Measurements from ENCODE around the gene PEDS1. TPM values are rescaled to one million over a fixed set of nuclear protein-coding genes. Genes with fewer than 3 reads are reported as not detected.
"Not testable (repeated sequence)": the region's sequence is repeated elsewhere in the genome, so short reads cannot be mapped to it uniquely, and the experiment has no call there.

Gene PEDS1
- total RNA-seq, 1 experiment from 2014 or later = 40.0 TPM

DNA sequence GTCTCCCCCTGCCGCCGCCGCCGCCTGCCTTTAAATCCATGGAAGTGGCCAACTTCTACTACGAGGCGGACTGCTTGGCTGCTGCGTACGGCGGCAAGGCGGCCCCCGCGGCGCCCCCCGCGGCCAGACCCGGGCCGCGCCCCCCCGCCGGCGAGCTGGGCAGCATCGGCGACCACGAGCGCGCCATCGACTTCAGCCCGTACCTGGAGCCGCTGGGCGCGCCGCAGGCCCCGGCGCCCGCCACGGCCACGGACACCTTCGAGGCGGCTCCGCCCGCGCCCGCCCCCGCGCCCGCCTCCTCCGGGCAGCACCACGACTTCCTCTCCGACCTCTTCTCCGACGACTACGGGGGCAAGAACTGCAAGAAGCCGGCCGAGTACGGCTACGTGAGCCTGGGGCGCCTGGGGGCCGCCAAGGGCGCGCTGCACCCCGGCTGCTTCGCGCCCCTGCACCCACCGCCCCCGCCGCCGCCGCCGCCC is 37.6 kb upstream of the PEDS1 start:
- no peak for DNase-seq (ENCODE audit: extremely low read depth, low read depth)

GRCh38 chr20:50190251-50191064 is 36.9 kb upstream of the PEDS1 start, which contains the start of gene CEBPB:
Gene CEBPB (plus strand): TSS chr20:50190830. CDS start chr20:50191034, 204 bp downstream.
- DNase-seq (ENCODE audit: extremely low read depth, low read depth) = peak; percentile 89

- DNase-seq (ENCODE audit: extremely low read depth, low read depth) = no peak
Measured at GRCh38 chr20:50189681-50190250, 36.2 kb upstream of the PEDS1 start.

- DNase-seq (ENCODE audit: extremely low read depth, low read depth) = no peak
Measured at GRCh38 chr20:50188879-50189680, 35.6 kb upstream of the PEDS1 start.

- no peak for DNase-seq (ENCODE audit: extremely low read depth, low read depth)
Measured at GRCh38 chr20:50188287-50188688, 34.8 kb upstream of the PEDS1 start.

DNA sequence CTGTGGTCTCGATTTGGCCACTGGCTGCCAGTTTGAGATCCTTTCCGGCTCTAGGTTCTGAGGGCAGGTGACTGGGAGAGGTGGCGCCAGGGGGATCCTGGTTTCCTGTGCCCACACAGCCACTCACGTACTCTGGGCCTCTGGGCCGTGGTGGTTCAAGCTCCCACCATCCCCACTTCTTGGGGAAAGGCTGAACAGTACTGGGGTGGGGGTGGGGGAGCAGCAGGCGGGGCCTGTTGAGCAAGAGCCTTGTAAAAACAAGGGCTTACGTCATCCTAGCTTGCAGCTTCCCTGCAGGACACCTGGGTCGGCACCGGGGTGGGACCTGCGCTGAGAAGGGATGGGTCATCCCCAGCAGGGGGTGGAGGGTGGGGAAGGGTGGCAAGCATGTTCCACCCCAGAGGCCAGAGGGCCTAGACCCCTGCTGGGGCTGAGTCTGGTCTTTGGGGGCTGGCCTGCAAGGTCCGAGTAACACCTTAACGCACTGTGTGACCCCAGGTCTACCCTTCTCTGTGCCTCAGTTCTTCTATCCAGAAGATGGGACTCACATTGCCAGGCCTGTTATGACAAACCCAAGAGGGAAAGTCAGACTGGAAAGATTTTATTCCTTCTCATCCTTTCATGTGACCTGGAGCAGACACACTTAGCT is 34.0 kb upstream of the PEDS1 start:
- DNase-seq (ENCODE audit: extremely low read depth, low read depth) = peak; percentile 67

DNA sequence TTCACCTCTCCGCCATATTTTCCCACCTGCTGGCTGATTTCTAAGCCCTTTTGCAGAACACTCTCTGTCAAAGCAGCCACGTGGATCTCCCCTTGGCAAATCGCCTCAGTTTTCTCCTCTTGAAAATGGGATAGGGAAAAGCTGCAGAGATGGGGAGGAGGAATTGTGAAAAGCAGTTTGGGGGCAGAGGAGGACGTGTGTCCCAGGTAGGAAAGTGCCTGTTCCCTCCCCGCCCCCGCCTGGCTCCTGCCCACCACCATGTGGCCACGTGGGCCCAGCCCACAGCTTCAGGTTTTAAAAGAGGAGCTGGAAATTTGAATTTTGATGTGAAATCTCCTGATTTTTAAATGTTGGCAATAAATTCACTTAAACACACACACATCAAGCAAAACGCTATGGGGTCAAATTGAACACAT is 33.5 kb upstream of the PEDS1 start:
- no peak for DNase-seq (ENCODE audit: extremely low read depth, low read depth)

- DNase-seq (ENCODE audit: extremely low read depth, low read depth) = peak; percentile 88
Measured at GRCh38 chr20:50186151-50186885, 32.8 kb upstream of the PEDS1 start.

- DNase-seq (ENCODE audit: extremely low read depth, low read depth) = no peak
Measured at GRCh38 chr20:50185426-50185825, 31.9 kb upstream of the PEDS1 start.

GRCh38 chr20:50182346-50182745 is 28.8 kb upstream of the PEDS1 start:
- no peak for DNase-seq (ENCODE audit: extremely low read depth, low read depth)

GRCh38 chr20:50181344-50181743 is 27.8 kb upstream of the PEDS1 start:
- DNase-seq (ENCODE audit: extremely low read depth, low read depth) = no peak

DNA sequence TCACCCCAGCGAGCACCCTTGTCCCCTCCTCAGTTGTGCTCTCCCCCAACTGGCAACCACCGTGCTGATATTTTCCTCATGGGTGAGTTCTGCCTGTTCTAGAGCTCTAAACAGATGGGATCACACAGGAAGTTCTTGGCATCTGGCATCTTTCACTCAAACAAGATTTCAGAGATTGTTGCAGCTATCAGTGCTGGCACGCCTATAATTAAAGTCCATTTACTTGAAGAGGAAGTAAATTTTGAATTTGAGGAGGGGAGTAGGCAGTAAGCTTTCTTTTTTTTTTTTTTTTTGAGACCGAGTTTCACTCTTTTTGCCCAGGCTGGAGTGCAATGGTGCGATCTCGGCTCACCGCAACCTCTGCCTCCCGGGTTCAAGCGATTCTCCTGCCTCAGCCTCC is 25.1 kb upstream of the PEDS1 start:
- DNase-seq (ENCODE audit: extremely low read depth, low read depth) = not testable (repeated sequence)

- no peak for DNase-seq (ENCODE audit: extremely low read depth, low read depth)
Measured at GRCh38 chr20:50175938-50176933, 22.7 kb upstream of the PEDS1 start.

DNA sequence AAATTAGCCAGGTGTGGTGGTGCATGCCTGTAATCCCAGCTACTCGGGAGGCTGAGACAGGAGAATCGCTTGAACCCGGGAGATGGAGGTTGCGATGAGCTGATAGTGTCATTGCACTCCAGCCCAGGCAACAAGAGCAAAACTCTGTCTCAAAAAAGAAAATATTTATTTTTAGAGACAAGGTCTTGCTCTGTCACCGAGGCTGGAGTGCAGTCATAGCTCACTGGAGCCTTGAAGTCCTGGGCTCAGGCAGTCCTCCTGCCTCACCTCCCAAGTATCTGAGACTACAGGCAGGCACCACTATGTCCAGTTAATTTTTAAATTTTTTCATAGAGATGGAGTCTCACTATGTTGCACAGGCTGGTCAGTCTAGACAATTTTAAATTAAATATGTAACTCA is 20.9 kb upstream of the PEDS1 start:
- no peak for DNase-seq (ENCODE audit: extremely low read depth, low read depth)

DNA sequence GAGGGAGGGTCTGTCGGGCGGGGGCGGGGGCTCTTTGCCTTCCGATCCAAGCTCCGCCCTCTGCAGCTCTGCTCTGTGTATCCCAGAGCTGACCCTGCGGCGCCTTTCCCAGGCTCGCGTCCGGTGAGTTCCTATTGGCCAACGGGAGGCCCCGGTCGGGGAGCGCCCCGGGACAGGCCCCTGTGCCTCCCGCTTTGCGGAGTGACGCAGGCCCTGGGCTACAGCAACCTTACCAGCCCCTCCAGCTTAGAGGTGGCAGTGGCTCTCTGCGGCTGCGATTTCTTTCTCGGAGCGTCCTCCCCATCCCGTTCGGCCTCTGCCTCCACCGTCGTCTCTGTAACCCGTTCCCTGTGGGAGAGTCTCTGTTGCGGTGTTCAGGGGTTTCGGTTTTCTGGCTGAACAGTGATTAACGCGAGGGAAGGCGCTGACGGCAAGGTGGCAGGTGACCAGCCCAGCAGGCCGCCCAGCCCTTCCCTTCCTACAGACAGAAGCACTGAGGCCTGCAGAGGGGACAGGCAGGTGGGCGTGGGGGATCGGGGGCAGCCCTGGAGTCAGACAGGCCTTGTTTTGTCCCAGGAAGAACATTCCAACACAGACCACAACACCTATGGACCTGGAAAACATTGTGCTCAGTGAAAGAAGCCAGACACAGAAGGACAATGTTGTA is 19.0 kb upstream of the PEDS1 start:
- DNase-seq (ENCODE audit: extremely low read depth, low read depth) = peak; percentile 83

GRCh38 chr20:50170549-50171220 is 17.2 kb upstream of the PEDS1 start:
- DNase-seq (ENCODE audit: extremely low read depth, low read depth) = no peak

DNA sequence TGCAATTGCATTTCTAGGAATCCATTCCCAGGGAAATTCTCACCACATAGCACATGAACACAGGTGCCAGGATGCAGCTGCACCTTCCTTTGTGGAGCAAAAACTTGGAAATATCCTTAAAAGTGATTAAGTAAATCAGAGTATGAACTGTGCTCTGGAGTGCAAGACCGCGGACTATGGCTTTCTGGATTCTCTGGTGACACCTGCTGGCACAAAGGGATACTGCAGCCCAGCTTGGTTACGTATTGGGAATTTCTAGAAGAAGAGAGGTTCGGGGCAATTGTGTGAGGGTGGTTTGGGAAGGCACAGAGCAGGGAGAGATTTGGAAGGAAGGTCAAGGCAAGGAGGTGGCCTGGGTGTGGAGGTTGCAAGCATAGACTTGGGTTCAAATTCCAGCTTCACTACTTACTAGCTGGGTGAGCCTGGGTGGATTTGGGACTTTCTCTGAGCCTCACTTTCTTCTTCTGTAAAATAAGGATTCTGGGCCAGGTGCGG is 15.9 kb upstream of the PEDS1 start:
- peak; percentile 76 for DNase-seq (ENCODE audit: extremely low read depth, low read depth)
